ENCODE results near the gene JPH2.

Gene JPH2

GRCh38 chr20:44070139-44070900, 116.7 kb downstream of the JPH2 start:
- H4K20me1 ChIP-seq (ENCODE audit: insufficient read depth, low read length): no peaks in the 10 kb centered on the region; the same call in 1 of the 2 replicates
- H3K79me2 ChIP-seq (ENCODE audit: low read length): no peaks in the 10 kb centered on the region
- TF ChIP-seq EZH2phosphoT487 (IDR thresholded peaks at IDR 0.05; ENCODE audit: low read depth): no peak
- no peak for TF ChIP-seq CTCF (IDR thresholded peaks at IDR 0.05; ENCODE audit: low read depth, low read length)
- H3K4me3 ChIP-seq (ENCODE audit: low read length): no peak overlapping the region
- H3K27ac ChIP-seq (ENCODE audit: low read length): no peak overlapping the region
- no peaks in the 10 kb centered on the region for H3K27me3 ChIP-seq (ENCODE audit: low read depth, low read length)
- peaks cover 66% of the 10 kb centered on the region for H3K36me3 ChIP-seq (replicated peaks; ENCODE audit: low read depth, low read length)
- no peak overlapping the region for H3K4me2 ChIP-seq (ENCODE audit: low read length)
- H3K9me3 ChIP-seq (ENCODE audit: insufficient read depth, low read length): no peaks in the 10 kb centered on the region
- no peak overlapping the region for H3K9ac ChIP-seq (ENCODE audit: low read length)
- no peaks in the 10 kb centered on the region for H3K4me1 ChIP-seq (ENCODE audit: low read length)
- H2AFZ ChIP-seq (ENCODE audit: low read depth, low read length): no peak overlapping the region

- H3K27ac ChIP-seq (ENCODE audit: low read length): no peak overlapping the region
- TF ChIP-seq EZH2phosphoT487 (IDR thresholded peaks at IDR 0.05; ENCODE audit: low read depth) (no peak), CTCF (IDR thresholded peaks at IDR 0.05; ENCODE audit: low read depth, low read length) (no peak)
- no peaks in the 10 kb centered on the region for H3K27me3 ChIP-seq (ENCODE audit: low read depth, low read length)
- no peaks in the 10 kb centered on the region for H3K79me2 ChIP-seq (ENCODE audit: low read length)
- H4K20me1 ChIP-seq (ENCODE audit: insufficient read depth, low read length): no peaks in the 10 kb centered on the region; the same call in 1 of the 2 replicates
- peaks cover 70% of the 10 kb centered on the region for H3K36me3 ChIP-seq (replicated peaks; ENCODE audit: low read depth, low read length)
- no peak overlapping the region for H3K4me3 ChIP-seq (ENCODE audit: low read length)
- H2AFZ ChIP-seq (ENCODE audit: low read depth, low read length): no peak overlapping the region
- no peaks in the 10 kb centered on the region for H3K9me3 ChIP-seq (ENCODE audit: insufficient read depth, low read length)
- H3K4me2 ChIP-seq (ENCODE audit: low read length): no peak overlapping the region
- no peak overlapping the region for H3K9ac ChIP-seq (ENCODE audit: low read length)
- H3K4me1 ChIP-seq (ENCODE audit: low read length): no peaks in the 10 kb centered on the region
These were observed 117.6 kb downstream of the JPH2 start for GRCh38 chr20:44069203-44070011.

- no peak overlapping the region for H2AFZ ChIP-seq (ENCODE audit: low read depth, low read length)
- no peak for TF ChIP-seq CTCF (IDR thresholded peaks at IDR 0.05; ENCODE audit: low read depth, low read length)
- TF ChIP-seq EZH2phosphoT487 (IDR thresholded peaks at IDR 0.05; ENCODE audit: low read depth): no peak
- H3K4me1 ChIP-seq (ENCODE audit: low read length): no peaks in the 10 kb centered on the region
- H3K27ac ChIP-seq (ENCODE audit: low read length): no peak overlapping the region
- no peak overlapping the region for H3K4me2 ChIP-seq (ENCODE audit: low read length)
- H3K79me2 ChIP-seq (ENCODE audit: low read length): no peaks in the 10 kb centered on the region
- H4K20me1 ChIP-seq (ENCODE audit: insufficient read depth, low read length): no peaks in the 10 kb centered on the region; the same call in 1 of the 2 replicates
- no peak overlapping the region for H3K9ac ChIP-seq (ENCODE audit: low read length)
- peaks cover 65% of the 10 kb centered on the region for H3K36me3 ChIP-seq (replicated peaks; ENCODE audit: low read depth, low read length)
- H3K9me3 ChIP-seq (ENCODE audit: insufficient read depth, low read length): no peaks in the 10 kb centered on the region
- no peaks in the 10 kb centered on the region for H3K27me3 ChIP-seq (ENCODE audit: low read depth, low read length)
- H3K4me3 ChIP-seq (ENCODE audit: low read length): no peak overlapping the region
These were observed 118.4 kb downstream of the JPH2 start for GRCh38 chr20:44068316-44069201.

Measured in OCI-LY3 (cell line).